Activated CD4-positive, CD25-positive, alpha-beta regulatory T cell treated with anti-CD3 and anti-CD28 coated beads, Interleukin-2, amount 50 U/mL, for 16 hours (primary cell): Measurements from ENCODE around the gene GABRB1.
"Not testable (repeated sequence)": the region's sequence is repeated elsewhere in the genome, so short reads cannot be mapped to it uniquely, and the experiment has no call there.

Source experiments
- DNase-seq: peaks from one replicate; pipeline ENCODE4 v3.0.0-alpha.2; 2020; ENCODE audit warnings: low read depth, low spot score

The GABRB1 gene

DNA sequence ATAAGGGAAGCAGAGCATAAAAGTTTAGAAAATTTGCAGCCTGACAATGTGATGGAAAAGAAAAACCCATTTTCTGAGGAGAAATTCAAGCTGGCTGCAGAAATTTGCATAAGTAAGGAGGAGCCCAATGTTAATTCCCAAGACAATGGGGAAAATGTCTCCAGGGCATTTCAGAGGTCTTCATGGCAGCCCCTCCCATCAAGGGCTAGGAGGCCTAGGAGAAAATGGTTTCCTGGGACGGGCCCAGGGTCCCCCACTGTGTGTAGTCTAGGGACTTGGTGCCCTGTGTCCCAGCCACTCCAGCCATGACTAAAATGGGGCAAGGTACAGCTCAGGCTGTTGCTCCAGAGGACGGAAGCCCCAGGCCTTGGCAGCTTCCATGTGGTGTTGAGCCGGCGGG lies 259.5 kb downstream of the GABRB1 start:
- DNase-seq: not testable (repeated sequence)

DNA sequence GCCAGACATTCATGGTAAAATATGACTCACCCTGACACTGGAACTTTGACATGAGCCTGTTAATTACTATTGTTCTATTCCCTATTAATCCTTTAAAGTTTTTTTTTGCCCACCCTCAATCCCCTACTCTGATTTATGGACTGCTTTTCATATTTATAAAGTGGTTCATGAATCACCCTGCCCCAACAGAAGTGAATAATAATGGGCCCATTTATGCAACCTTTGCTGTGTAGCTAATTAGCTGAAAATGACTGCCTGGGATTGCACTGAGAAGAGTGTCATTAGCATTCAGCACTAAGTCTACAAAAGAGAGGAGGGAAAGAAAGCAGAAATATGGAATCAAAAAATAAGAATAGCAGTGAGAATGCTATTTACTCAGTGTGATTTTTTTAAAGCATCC lies 277.8 kb downstream of the GABRB1 start:
- DNase-seq: no peak

DNA sequence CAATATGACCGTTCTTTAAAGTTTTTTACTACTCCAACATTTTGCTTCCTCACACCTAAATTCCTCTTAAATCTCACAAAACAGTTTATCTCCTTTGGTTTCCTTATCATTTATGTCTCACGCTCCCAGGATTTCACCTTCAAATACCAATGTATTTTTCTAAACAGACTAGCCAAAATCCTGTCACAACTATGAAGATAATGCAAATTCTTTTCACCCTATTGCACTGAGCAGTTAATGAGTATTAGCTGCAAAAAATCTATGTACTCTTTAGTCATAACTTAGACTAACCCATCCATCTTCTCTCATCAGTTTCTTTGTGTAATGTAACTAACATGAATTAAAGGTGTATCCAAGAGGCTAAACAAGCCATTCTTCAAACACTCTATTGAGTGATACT lies 280.8 kb downstream of the GABRB1 start:
- DNase-seq: no peak

DNA sequence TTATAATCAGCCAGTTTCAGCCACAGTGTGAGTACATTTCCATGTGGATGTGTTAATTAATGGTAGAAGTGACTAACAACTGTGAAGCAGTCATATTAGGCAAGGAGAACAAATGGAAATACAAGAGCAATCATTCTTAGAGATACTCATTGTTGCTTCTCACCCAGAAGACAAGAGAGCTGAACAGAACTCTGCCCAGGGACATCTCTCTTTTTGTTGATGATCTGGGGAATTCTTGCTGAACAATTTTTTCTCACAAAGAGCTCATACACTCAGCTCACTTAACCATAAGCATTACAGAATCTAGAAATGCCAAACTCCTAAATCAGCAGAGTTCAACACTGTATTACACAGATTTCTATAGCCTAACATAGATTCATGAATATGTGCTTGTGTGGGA lies 282.0 kb downstream of the GABRB1 start:
- DNase-seq: no peak

DNA sequence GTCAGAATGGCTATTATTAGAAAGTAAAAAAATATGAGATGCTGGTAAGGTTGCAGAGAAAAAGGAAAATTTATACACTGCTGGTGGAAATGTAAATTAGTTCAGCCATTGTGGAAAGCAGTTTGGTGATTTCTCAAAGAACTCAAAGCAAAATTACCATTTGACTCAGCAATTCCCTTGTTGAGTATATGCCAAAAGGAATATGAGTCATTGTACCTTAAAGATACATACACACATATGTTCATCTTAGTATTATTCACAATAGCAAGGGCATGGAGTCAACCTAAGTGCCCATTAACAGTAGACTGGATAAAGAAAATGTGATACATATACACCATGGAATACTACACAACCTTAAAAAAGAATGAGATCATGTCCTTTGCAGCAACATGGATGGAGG lies 284.0 kb downstream of the GABRB1 start:
- no peak for DNase-seq

DNA sequence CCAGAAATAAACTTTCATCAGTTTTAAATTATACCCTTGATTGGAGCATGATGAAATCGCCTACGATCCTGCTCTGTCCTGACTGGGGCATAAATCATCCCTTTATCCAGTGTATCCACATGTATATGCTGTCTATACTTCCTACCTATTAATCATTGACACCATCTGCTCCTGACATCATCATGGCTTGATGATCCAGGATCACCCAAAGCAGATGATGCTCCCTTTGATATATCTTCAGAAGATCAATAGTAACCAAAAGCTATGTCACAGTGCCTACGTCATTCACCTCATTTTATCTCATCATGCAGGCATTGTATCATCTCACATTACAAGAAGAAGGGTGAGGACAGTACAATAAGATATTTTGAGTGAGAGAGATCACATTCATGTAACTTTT lies 294.7 kb downstream of the GABRB1 start:
- no peak for DNase-seq

DNA sequence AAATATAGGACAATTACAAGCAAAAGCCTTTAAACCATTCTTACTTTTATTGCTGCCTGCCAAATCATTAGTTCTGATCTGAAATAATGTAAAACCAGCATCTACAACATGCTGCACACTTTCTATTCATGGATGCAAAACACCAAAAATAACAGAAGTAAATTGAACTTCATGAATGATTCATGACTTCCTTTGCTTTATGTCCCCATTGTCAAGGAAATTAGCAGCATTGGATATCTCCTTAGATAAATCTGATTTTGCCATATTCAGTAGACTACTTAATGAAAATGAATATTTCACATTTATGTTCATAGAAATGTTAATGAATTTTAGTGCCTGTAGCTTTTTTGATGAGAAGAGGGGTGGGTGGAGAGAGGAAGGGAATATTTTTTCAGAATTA lies 299.5 kb downstream of the GABRB1 start:
- DNase-seq: no peak

DNA sequence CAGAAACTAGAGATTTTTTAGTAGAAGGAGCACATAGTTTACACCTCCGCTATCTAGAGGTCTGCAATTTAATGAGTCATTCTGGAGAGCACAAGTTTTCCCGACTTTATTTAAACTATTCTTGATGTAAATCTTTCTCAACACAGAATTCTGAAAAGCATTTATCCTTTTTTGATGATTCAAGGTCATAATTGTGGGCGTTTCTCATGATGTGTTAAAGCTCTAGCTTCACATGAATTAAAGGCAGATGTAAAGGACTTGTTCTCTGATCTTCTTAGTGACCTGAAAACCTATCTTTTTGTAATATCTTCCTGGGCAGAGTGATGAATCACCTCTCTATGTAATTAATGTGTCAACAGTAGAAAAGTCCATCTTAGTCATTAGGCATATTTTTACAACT lies 303.3 kb downstream of the GABRB1 start:
- DNase-seq: no peak

DNA sequence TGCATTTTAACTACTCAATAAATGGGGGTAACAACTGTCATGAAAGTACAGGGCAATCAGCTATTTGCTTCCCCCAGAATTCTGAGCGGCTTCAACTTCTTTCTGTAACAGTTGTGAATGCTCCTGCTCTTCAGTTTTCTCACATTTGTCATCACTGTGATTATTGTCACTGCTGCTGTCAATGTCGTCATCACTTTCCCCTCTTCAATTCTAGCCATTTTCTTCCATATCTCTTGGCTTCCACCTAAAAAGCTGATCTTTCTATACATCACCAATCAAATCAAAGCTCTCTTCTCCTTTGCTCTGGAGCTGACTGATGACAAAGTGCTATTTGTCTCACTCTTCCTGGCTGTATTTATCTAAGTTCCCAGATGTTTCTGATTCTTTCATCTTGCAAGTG lies 306.5 kb downstream of the GABRB1 start:
- DNase-seq: no peak

DNA sequence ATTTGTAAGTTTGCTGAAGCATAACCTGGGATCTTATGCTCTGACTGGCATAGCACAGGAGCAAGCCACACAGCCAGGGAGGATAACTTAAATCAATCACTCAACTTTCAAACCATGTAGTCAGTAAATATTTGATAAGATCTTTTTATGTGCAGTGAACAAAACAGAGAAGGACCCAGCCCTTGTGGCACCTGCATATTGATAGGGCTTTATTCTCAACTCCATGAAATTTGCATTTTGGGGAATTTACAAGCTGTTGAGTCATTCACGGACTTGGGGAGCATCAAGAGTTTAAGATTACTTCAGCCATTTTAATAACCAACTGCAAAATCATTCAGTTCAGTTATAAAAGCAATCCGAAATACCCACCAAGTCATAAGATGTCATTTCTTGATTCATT lies 309.5 kb downstream of the GABRB1 start:
- no peak for DNase-seq

DNA sequence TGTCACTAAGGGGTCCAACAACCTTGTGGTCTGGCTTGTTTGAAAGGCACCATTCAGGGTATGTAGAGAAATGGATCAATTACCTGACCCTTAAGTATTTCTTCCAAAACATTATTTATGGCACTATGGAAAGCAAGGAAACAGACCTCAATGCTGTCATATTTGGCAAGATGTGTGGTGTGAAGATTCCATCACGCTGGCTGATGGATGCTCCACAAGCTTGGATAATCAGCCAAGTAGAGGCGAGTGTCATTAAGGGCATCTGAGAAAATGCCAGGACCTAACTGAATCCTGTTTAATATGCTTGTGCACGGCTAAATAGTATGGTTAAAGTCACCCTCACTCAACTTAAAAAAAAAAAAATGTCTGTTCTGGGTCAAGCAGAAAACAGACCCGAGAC lies 311.4 kb downstream of the GABRB1 start:
- no peak for DNase-seq

DNA sequence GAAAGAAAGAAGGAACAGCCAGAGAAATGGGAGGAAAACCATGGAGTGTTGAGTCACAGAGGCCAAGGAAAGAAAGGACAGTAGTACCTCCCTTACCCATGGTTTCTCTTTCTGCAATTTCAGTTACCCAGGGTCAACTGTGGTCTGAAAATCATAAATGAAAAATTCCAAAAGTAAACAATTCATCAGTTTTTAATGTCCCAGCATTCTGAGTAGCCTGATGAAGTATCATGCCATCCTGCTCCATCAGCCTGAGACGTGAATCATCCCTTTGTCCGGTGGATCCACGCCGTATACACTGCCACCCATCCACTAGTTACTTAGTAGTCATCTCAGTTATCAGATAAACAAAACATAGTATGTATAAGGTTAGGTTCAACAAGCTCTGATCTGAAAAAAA lies 318.0 kb downstream of the GABRB1 start:
- DNase-seq: no peak

DNA sequence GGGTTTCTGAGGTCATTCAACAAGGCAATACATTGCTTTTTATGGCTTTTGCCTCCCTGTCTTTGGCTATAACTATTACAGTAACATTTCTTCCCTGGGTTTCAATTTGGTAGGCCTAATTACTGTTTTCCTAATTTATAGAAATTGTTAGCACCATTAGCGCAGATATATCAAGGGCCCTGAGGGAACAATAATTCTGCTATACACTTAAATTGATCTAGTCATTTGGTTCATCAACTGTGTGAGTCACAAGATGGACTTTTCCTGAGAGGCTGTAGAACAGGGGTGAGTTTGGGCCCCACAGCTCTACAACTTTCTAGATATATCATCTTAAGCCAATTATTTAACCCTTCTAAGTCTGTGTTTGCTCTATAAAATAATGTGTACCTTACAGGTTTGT lies 324.2 kb downstream of the GABRB1 start:
- no peak for DNase-seq

DNA sequence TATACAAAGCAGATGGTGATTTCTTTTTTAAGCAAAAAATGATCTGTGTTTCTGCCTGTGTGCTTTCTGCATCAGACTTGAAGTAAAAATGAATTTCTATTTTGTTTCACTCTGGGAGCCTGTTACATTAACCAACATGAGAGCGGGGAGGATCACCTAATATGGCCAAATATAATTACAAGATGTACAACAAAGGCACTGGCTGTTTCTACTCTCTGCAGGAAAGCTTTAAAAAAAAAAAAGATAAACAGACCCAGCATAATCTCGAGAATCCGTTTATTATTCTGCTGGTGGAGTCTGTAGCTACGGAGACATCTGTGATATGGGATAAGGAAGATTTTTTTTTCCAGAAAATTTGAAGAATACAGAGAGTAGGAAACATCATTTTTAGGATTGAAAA lies 328.5 kb downstream of the GABRB1 start:
- DNase-seq: no peak

DNA sequence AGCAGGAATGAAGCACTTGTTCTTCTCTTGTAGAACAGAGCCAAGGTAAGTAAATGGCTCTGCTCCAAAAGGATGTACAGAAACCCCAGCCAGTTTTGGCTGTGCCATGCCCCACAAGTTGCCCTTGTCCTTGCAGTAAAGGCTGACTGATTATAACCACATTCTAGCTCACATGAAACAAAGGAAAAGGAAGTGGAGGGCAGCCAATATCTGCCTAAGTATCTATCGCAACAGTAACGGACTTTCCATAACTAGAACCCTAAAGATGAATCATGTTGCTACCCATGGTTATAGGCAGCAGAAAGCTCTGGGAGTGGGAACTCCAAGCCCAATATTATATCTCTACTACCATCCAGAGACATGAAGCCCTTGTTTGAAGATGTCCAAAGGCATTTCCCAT lies 336.4 kb downstream of the GABRB1 start:
- no peak for DNase-seq

DNA sequence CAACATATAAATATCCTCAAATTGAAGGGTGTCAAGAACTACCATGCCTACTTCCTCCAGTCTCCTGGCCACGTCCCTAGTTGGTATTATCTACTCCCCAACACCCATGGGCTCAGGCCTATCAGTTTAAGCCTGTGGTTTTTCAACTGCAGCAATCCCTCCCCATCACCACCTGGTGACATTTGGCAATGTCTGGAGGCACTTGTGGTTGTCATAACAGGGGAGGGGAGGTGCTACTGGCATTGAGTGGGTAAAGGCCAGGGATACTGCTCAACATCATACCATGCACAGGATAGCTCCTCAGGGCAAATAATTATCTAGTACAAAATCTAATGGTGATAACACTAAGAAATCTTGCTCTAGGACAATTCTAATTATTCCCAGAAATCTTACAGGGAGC lies 336.8 kb downstream of the GABRB1 start:
- DNase-seq: no peak

DNA sequence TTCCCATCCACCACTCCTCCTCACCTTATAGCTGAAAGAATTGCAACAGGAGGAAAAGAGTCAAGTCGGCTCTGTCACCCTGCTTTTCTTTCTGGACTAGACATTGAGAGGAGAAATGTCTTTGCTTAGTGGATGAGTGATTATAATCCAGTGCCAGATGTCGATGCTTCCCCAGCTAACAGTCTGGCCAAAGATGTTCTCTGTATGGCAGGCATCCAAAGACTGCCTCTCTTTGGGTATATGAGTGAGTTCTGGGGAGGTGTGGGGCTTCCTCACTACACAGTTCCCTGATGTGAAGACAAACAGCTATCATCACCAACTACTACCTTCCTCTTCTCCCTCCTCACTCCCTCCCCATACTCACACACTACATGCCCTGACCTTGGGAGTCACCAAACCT lies 341.2 kb downstream of the GABRB1 start:
- no peak for DNase-seq

DNA sequence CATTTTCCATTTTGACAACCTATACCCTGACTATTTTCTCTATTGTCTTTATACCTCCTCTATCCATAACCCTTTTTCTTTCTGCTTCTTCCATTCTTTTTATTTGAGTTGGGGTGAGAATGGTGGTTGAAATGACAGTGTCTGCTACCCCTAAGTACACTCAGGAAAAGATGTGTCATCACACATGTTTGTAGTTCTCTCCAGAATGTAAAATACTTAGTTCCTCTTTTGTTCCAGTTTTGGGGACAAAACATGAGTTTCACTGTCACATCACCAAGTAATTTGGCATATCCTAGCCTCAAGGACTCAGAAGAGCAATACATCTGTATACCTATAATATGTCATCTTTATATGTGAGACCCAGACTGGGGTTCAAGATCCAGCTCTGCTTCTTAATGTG lies 341.8 kb downstream of the GABRB1 start:
- no peak for DNase-seq

DNA sequence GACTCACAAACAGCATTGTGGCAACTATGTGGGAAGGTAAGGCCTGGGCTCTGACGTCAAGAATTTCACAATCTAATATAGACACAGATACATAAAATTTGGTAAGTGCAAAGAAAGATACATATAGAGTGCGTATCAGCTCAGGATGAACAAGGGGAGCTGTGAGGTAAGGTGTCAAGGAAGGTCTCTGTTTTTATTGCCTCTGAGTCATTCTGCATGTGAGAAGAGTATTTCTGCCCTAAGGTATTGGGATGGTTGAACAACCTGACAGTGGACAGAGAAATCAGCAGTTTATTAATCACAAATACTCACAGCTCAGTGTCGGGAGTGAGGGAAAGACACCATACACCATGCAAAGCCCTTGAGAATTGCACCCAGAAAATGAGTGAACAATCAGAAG lies 342.3 kb downstream of the GABRB1 start:
- no peak for DNase-seq

DNA sequence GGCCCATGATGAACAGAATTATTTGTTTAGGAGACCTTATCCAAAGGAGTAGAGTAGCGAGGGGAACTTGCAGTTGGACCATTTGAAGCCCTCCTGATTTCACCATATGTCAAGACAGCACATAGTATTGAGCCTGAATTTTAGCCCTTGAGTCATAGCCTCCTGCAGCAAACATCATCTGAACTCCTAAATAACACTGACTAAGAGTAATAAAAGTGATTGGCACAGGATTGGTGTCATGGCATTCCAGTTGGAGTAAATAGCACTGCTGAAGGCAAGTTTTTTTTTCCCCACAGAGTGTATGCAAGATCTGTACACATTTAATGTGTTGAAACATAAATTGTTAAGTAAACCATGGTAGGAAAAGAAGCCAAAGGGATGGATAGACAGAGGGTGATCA lies 343.1 kb downstream of the GABRB1 start:
- DNase-seq: no peak

DNA sequence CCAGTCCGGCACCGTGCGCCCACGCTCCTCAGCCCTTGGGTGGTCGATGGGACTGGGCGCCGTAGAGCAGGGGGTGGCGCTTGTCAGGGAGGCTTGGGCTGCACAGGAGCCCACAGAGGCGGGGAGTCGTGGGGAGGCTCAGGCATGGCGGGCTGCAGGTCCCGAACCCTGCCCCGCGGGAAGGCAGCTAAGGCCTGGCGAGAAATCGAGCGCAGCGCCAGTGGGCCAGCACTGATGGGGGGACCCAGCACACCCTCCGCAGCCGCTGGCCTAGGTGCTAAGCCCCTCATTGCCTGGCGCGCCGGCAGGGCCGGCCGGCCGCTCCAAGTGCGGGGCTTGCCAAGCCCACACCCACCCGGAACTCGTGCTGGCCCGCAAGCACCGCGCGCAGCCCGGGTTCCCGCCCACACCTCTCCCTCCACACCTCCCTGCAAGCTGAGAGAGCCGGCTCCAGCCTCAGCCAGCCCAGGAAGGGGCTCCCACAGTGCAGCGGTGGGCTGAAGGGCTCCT lies 346.7 kb downstream of the GABRB1 start:
- DNase-seq: not testable (repeated sequence)

DNA sequence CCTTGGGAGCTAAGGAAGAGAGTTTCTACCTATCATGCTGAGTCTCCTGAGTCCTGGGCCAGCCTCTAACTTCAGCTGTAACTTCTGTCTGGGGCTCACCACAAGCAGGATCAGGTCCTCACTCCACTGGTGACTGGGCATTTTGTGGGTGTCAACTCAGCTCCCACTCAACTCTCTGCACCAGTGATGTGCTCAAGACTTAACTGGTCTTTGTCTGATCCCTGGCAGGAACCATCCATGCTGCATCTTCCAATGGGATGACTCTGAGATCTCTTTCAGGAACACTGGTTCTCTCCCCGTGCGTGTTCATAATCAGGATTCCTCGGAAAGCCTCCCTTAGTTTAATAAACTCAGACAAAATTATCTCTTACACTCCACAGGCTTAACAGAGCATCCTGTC lies 349.8 kb downstream of the GABRB1 start:
- DNase-seq: no peak

DNA sequence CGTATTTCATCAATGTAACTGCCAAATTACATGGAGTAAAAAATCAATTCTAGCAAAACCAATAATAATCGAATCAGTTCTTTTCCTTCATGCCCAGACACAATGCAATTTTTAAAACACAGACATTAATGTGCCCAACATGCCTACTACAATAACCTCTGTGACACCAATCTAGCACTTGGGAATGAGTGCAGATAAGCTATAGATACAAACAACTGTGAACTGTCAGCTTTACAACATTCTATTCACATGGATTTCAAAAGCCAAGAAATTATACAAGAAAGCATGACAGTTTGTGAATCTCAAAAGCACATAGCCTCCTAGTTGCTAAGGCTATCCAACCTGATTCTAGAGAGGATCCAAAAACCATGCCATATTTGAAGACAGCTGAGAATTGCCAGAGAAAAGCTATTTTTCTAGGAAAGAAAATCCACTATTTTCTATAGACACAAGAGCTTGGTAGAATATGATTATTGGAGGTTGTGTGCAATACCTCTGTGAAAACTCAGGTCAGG lies 351.5 kb downstream of the GABRB1 start:
- DNase-seq: no peak

DNA sequence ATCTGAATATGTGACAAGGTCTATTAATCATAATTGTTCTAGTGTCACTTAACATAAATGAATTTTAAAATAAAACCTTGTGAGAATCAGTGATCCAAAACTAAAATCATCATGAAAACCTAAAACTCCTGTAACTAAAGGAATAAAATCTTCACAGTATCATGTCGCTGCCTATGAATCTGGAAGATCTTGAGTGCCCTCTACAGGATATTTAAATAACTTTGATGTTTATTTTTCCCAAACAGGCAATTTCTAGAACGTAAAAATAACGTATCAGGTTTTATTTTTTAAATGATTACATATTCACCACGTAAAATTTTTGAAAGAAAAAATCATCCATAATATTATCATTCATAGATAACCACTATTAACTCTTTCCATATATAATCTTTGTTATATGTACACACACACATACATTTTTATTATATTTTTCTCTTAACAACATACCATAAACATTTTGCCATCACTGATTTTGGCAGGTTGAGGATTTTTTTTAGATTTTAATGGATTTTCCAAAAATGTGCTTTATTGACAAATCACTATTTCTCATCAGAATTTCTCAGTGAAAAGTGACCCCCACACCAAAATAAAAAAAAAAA lies 352.6 kb downstream of the GABRB1 start:
- DNase-seq: no peak
